ENCODE data around the gene CHRNB4.

DNA sequence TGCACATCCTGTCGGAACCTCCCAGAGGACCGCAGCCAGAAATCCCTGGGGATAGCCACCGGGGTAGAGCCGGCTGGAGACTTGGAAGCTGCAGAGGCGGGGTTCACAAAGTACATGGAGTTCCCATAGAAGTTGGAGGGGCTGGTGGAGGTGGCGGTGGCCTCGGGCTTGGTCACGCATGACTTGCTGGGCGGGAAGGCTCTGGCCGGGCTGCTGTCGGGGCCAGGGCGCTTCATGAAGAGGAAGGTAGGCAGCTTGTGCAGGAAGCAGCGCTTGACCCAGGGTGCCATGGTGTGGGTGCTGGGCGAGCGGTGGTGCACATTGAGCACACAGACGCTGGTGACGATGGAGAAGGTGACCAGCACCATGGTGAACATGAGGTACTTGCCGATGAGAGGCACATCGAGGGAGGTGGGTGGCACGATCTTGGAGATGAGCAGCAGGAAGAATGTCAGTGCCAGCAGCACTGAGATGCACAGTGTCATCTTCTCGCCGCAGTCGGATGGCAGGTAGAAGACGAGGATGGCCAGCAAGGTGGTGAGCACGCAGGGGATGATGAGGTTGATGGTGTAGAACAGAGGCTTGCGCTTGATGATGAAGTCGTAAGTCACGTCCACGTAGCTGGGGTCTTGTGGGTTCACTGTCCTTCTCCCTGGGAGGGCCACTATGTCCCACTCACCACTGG is 11.8 kb downstream of the CHRNB4 start:
- TF ChIP-seq, protein P1, sequence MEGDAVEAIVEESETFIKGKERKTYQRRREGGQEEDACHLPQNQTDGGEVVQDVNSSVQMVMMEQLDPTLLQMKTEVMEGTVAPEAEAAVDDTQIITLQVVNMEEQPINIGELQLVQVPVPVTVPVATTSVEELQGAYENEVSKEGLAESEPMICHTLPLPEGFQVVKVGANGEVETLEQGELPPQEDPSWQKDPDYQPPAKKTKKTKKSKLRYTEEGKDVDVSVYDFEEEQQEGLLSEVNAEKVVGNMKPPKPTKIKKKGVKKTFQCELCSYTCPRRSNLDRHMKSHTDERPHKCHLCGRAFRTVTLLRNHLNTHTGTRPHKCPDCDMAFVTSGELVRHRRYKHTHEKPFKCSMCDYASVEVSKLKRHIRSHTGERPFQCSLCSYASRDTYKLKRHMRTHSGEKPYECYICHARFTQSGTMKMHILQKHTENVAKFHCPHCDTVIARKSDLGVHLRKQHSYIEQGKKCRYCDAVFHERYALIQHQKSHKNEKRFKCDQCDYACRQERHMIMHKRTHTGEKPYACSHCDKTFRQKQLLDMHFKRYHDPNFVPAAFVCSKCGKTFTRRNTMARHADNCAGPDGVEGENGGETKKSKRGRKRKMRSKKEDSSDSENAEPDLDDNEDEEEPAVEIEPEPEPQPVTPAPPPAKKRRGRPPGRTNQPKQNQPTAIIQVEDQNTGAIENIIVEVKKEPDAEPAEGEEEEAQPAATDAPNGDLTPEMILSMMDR (IDR thresholded peaks at IDR 0.05): no peak
- TF ChIP-seq POLR2A (IDR thresholded peaks at IDR 0.05): no peak

Measured in thyroid gland (tissue), 4 donors.